GM18508 (cell line): Measurements from ENCODE around the gene JMJD1C.
"Not testable (repeated sequence)": the region's sequence is repeated elsewhere in the genome, so short reads cannot be mapped to it uniquely, and the experiment has no call there.

Experiments used
- ATAC-seq: cut with Tn5 transposase; IDR thresholded peaks from one replicate; pipeline ENCODE4 v1.9.1; 2021; ENCODE audit warnings: moderate number of reproducible peaks; ENCODE audit not compliant: insufficient read depth, unreplicated experiment

JMJD1C gene, protein sequence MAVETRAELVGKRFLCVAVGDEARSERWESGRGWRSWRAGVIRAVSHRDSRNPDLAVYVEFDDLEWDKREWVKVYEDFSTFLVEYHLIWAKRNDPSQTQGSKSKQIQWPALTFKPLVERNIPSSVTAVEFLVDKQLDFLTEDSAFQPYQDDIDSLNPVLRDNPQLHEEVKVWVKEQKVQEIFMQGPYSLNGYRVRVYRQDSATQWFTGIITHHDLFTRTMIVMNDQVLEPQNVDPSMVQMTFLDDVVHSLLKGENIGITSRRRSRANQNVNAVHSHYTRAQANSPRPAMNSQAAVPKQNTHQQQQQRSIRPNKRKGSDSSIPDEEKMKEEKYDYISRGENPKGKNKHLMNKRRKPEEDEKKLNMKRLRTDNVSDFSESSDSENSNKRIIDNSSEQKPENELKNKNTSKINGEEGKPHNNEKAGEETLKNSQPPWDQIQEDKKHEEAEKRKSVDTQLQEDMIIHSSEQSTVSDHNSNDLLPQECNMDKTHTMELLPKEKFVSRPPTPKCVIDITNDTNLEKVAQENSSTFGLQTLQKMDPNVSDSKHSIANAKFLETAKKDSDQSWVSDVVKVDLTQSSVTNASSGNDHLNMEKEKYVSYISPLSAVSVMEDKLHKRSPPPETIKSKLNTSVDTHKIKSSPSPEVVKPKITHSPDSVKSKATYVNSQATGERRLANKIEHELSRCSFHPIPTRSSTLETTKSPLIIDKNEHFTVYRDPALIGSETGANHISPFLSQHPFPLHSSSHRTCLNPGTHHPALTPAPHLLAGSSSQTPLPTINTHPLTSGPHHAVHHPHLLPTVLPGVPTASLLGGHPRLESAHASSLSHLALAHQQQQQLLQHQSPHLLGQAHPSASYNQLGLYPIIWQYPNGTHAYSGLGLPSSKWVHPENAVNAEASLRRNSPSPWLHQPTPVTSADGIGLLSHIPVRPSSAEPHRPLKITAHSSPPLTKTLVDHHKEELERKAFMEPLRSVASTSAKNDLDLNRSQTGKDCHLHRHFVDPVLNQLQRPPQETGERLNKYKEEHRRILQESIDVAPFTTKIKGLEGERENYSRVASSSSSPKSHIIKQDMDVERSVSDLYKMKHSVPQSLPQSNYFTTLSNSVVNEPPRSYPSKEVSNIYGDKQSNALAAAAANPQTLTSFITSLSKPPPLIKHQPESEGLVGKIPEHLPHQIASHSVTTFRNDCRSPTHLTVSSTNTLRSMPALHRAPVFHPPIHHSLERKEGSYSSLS (N-terminal part only)

DNA sequence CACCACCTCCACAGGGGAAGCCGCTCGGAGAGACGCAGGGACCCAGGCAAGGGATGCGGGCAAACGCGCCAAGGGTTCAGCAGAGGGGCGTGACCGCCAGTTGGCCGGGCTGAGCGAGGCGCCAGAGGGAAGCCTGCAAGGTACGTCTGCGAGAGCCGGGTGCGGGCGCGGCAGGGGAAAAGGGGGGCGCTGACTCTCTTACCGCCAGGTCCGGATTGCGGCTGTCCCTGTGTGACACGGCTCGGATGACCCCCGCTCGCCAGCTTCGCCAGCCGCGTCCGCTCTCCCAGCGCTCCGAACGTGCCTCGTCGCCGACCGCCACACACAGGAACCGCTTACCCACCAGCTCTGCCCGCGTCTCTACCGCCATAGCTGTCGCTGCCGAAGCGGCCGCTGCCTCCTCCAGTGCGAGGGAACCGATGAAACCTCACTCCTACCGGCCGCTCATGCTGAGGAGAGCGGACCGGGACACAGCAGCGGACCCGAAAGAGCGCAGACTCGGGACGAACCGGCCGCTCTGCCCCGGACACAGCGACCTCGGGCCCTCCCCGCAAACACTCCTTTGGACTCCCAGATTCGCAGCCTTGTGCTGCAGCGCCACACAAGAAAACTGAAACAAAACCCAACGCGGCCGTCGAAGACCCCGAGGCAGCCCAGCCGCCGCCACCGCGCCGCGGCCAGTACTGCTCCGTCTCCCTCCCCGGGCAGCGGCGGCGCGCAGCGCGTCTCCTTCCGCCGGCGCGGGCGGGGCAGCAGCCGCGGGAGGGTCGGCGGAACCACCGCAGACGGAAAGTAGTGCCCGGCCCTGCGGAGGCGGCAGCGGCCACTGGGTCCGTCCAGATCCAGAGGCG is at the start of gene JMJD1C:
TSS of gene JMJD1C (minus strand) at position 685 of the 851 bp plus-strand sequence. CDS start at position 370, 315 bp downstream.
- peak; percentile 39 for ATAC-seq

DNA sequence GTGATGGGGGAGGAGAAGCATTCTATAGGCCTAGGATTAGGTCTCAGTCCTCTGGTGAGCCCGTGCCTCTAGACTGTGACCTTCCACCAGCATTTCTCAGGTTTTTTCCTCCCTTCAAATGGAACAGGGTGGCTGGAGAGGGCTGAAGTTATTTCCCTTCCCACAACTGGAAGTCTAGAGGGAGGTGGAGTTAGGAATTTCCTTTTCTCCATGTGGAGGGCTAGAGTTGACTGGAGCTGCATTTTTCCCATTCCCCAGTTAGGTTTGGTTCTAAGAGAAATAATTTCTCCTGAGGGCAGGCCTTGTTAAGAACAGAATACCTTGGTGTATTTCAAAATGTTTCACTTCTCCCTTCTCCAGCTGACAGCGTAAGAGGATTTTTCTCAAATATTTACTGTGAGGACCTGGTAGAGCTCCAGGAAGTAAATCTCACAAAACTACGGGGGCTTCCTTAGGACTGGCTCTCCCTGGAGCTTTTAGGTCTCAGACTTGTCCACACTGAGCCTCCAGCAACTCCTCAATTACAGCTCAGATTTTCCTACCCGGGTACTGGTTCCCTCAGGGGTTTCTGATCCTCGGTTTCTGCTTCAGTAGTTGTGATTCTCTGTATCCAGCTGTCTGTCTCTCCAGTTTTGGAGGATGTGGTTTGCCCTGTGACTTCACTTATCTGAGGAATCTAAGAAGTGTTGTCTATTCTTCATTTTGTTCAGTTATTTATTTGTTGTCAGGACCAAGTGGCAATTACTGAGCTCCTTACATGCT is 49.4 kb upstream of the JMJD1C start:
- no peak for ATAC-seq

DNA sequence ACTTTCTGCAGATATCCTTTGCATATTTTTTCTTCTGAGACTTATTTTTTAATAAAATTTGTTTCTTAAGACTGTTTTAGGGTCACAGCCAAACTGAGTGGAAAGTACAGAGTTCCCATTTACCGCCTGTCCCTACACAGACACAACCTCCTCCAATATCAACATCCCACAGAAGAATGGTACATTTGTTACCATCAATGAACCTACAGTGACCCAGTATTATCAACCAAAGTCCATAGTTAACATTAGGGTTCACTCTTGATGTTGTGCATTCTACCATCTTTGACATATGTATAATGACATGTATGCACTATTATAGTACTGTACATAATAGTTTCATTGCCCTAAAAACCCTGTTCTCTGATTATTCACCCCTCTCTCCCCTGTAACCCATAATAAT is 40.8 kb upstream of the JMJD1C start:
- no peak for ATAC-seq

DNA sequence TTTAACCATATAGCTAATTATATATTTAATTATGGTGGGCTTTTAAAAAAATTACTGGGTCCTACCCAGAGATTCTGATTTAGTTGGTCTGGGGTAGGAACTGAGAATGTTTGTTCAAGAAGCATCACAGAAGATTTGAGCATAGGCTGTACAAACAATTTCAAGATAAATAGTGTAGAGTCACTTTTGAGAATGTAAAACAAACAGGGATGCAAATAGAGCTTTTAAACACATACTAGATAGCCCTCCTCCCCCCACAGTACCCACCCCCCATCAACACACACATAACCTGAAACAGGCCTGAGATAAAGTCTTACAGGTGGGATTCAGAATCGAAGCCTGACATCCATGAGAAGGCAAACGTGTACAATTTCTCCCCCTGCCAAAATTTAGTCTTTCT is 39.8 kb upstream of the JMJD1C start:
- no peak for ATAC-seq

DNA sequence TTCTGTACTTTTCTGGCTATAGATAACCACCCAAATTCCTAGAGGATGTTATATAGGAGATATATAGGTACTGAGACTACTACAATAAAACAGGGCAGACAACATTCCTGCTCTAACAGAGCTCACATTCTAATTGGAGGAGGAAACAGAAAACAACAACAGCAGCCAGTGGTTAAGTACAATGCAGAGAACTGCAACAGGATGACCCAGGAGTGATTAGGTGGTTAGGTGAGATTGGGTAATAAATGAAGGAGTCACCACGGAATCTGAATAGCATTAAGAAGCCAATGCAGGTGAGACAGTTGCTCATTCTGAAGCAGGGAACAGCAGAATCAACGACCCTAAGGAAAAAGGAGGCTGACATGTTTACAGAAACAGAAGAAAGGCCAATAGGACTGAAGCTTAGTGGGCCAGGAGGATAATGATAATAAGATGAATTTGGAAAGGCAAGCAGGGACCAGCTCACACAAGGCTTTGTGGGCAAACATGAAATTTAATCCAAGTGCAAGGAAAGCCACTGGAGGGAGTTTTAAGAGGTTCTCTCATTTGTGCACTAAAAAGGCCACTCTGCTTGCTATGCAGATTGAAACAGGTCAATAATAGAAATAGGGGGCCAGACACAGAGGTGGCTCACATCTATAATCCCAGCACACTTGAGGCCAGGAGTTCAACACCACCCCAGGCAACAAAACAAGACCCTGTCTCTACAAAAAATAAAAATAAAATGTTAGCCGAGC is 38.5 kb upstream of the JMJD1C start:
- ATAC-seq, result no peak

DNA sequence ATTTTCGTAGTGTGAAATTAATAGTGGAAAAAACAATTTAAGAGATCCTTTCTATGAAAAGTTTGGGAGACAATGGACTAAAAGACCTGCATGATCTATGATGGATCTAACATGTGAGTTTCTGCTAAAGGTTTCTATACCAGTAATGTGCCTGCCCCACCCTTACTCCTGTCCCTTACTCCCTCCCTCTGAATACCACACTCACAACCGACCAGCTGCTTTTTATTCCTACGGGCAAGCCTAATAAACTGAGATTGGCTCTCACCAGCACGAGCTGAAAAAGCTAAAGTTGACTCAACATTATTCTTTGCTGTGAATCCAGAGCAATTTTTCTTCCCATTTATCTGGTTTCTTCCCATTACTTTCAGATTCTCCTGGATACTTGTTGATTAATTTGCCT is 37.6 kb upstream of the JMJD1C start:
- ATAC-seq, result no peak

DNA sequence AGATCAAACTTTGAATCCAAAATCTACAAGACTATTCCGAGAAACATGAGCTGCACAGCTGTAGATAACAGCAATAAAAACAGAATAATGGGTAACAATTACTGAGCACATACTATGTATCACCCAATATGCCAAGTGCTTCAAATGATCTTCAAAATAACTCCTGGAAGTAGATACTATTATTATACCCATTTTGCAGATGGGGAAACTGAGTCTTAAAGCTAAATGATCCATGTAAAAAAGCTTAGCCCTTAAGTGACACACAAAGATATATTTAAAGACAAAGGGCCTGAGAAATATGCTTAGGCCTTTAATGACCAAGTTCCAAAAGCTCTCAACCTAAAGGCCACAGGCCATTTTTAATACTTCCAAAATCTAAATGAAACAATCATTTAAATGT is 37.1 kb upstream of the JMJD1C start:
- no peak for ATAC-seq

DNA sequence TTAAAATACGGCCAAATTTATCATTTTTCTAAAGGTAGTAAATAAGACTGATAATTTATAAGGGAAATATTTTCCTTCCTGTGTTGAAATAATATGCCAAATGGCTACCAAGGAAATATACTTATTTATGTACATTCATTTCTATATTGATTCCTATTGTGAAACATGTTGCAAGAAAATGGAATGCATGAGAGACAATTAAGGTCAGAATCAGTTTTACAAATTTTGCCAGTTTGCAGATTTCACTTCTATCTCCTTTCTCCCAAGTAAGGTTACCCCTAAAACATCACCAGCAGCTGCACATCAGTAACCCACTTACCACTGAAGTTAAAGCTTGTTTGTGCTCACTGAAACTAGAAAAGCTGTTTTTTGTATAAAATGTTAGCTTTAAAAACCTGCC is 36.2 kb upstream of the JMJD1C start:
- no peak for ATAC-seq

DNA sequence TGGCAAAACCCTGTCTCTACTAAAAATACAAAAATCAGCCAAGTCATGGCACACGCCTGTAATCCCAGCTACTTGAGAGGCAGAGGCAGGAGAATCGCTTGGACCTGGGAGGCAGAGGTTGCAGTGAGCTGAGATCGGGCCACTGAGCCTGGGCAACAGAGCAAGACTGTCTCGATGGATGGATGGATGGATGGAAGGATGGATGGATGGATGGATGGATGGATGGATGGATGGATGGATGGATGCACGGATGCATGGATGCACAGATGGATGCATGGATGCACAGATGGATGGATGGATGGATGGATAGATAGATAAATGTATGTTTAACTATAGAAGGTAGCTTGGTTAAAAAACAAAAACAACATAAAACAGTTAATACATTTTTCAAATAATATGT is 34.8 kb upstream of the JMJD1C start:
- not testable (repeated sequence) for ATAC-seq

DNA sequence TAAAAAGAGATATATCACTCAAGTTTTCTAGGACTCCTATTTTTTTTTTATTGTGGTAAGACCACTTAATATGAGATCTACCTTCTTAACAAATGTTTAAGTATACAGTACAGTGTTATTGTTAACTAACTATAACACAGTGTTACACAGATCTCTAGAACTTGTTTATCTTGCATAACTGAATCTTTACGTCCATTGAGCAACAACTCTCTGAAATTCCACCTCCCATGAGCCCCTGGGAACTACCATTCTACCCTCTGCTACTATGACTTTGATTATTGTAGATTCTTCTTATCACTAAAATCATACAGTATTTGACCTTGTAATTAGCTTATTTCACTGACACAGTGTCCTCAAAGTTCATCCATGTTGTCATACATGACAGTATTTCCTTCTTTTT is 32.9 kb upstream of the JMJD1C start:
- ATAC-seq, result no peak

DNA sequence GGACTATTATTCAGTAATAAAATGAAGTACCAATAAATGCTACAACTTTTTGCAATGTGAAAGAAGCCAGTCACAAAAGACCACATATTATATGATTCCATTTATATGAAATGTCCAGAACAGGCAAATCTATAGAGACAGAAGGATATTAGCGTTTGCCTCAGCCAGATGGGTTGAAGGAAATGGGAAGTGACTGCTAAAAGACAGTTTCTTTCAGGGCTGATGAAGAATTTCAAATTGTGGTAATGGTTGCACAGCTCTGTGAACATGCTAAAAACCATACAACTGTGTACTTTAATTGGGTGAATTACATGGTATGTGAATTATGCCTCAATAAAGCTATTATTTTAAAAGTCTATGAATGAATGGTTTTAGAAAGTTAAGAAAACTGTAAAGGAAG is 31.5 kb upstream of the JMJD1C start:
- ATAC-seq, result no peak

DNA sequence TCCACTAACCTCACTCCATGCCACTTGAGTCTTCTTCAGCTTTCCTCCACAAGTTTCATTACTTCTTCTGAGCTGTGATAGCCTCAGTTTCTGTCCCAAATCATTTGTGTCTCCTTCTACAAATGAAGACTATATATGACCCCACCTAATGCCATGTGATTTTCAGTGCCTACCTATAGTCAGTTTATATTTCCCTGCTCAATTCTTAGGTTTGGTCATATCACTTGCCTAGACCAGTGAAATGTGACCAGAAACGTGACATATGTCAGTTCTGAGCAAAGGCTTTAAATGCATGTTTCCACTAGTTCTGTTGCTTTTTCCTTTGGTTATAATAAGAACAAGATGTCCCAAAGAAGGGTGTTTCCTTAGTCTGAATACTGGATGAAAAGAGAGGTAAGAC is 30.8 kb upstream of the JMJD1C start:
- no peak for ATAC-seq

DNA sequence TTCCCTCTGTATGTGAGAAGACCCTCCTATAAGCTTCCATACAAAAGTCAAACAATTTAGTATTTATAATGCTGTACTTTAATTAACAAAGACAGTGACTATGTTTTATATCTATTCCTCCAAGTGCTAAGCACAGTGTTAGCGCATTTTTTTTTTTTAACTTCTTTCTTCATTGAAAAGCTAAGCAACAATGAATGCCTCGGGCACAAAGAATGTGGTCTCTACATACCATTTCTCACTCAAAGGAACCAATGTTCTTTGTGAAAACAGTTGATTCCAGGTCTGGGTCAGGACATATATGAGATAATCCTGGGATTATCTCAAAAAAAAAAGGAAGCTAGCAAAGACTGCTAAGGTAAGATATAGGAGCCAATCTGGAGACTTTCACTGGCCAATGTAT is 29.2 kb upstream of the JMJD1C start:
- ATAC-seq, result no peak

DNA sequence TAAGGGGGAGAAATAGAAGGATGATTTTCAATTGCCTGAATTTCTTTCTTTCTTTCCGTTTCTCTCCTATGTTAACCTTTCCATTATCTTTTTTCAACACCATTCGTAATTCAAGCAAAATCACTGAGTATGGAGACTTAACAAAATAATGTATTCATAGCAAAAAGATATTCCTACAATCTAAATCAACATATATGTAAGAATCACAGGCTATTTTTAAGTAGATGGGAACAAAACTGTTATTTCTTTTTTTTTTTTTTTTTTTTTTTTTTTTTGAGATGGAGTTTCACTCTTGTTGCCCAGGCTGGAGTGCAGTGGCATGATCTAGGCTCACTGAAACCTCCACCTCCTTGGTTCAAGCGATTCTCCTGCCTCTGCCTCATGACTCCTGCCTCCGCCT is 27.2 kb upstream of the JMJD1C start:
- ATAC-seq, result no peak

DNA sequence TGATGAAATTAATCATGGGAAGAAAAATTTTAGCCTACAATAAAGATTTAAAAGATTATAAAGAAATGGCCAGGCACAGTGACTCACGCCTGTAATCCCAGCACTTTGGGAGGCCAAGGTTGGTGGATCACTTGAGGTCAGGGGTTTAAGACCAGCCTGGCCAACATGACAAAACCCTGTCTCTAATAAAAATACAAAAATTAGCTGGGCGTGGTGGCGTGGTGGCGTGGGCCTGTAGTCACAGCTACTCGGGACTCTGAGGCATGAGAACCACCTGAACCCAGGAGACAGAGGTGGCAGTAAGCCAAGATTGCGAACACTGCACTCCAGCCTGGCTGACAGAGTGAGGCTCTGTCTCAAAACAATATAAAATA is 26.5 kb upstream of the JMJD1C start:
- not testable (repeated sequence) for ATAC-seq

DNA sequence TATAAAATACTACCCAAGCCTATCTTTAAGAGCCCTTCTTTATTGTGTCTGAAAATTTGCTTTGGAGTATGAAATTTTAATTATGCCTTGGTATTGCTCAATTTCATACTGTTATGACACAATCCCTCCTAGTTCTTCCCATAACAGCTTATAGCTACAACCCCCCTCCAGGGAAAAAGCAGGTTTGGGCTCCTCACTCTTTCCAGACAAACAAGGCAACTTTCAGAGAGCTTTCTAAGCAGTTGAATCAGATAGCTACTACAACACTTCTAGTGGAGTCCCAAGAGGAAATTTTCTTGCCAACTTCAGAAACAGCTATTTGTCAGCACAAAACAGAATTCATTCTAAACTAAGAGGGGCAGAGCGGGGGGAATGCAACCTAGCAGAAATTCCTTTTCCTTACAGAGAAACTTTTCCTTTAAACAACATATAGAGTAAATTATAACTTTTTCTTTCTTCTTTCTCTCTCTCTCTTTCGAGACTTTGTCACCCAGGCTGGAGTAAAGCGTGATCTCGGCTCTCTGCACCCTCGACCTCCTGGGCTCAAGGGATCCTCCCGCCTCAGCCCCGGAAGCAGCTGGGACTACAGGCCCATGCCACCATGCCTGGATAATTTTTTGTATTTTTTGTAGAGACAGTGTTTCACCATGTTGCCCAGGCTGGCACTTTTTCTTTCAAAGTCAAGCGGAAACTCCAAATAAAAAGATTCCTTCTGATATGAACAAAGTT is 26.0 kb upstream of the JMJD1C start:
- ATAC-seq, result no peak

DNA sequence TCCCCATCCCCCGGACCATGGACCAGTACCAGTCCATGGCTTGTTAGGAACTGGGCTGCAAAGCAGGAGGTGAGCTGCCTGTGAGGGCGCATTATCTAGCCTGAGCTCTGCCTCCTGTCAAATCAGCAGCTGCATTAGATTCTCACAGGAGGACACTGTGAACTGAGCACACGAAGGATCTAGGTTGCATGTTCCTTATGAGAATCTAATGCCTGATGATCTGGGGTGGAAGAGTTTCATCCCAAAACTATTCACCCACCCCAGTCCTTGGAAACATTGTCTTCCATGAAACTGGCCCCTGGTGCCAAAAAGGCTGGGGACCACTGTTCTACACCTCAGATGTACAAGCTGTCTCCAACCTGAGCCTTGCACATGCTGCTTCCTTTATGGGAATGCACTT is 24.1 kb upstream of the JMJD1C start:
- no peak for ATAC-seq

DNA sequence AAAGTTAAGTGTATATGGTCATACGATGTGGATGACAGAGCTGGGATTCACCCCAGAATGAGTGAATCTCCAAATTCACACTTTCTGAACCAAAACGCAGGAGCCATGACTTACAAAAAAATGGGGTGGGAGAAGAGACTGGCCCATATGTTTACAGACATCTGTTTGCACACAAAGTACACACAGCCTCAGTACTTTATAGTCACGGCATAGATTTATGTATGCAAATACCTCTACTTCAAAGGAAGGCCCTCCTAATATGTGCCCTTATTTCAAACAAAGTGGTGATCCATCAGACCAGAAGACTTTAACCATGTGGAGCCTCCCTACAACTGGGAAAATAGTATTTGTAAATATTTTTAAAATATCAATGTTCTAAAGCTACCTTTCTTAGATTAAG is 22.2 kb upstream of the JMJD1C start:
- no peak for ATAC-seq
